LNCaP clone FGC (cell line): Measurements from ENCODE around the gene SKI.
"Not testable (repeated sequence)": the region's sequence is repeated elsewhere in the genome, so short reads cannot be mapped to it uniquely, and the experiment has no call there.

ENCODE experiments used
- DNase-seq: peaks from one replicate; pipeline ENCODE4 v3.0.0-alpha.2; 2011; ENCODE audit warnings: low read depth
- H3K4me3 ChIP-seq: 2 replicates; pipeline ENCODE4 v1.5.1; 2011; ENCODE audit warnings: mild to moderate bottlenecking, low read depth, low read length, control low read depth
- CTCF ChIP-seq: IDR thresholded peaks from 2 replicates; pipeline ENCODE4 v1.5.1; 2012; ENCODE audit warnings: mild to moderate bottlenecking; ENCODE audit not compliant: control insufficient read depth, insufficient read depth; ENCODE audit errors: extremely low read depth

SKI gene

GRCh38 chr1:2291577-2291976 lies 63.5 kb downstream of the SKI start:
- TF ChIP-seq CTCF = no peak

GRCh38 chr1:2292725-2293450 lies 64.8 kb downstream of the SKI start:
- no peak for TF ChIP-seq CTCF

More at GRCh38 chr1:2291577-2291976, 63.5 kb downstream of the SKI start:
- DNase-seq = no peak
- no peak overlapping the region for H3K4me3 ChIP-seq

GRCh38 chr1:2294033-2294724 lies 66.1 kb downstream of the SKI start:
- TF ChIP-seq CTCF = no peak
- no peak for DNase-seq
- no peak overlapping the region for H3K4me3 ChIP-seq

More at GRCh38 chr1:2292725-2293450, 64.8 kb downstream of the SKI start:
- no peak overlapping the region for H3K4me3 ChIP-seq
- no peak for DNase-seq

- no peak for TF ChIP-seq CTCF
Observed at GRCh38 chr1:2294725-2295078, 66.6 kb downstream of the SKI start.

GRCh38 chr1:2295526-2295925 lies 67.4 kb downstream of the SKI start:
- H3K4me3 ChIP-seq = no peak overlapping the region
- DNase-seq = no peak
- TF ChIP-seq CTCF = no peak

More at GRCh38 chr1:2294725-2295078, 66.6 kb downstream of the SKI start:
- no peak overlapping the region for H3K4me3 ChIP-seq
- DNase-seq = no peak

- DNase-seq, H3K4me3 ChIP-seq: not testable (repeated sequence)
Observed at GRCh38 chr1:2296211-2296610, 68.1 kb downstream of the SKI start.

GRCh38 chr1:2296614-2297013 lies 68.5 kb downstream of the SKI start:
- no peak overlapping the region for H3K4me3 ChIP-seq
- no peak for TF ChIP-seq CTCF
- no peak for DNase-seq
